Measurements from ENCODE around the gene CLCN5.

The CLCN5 gene

GRCh38 chrX:50068285-50068563, 145.8 kb downstream of the CLCN5 start:
- Histone ChIP-seq H3K9me2 (replicated peaks; ENCODE audit: insufficient read depth, low read length) (no peaks in the 10 kb centered on the region), H3K4me3 (ENCODE audit: low read length) (no peak overlapping the region), H4K20me1 (ENCODE audit: insufficient read depth, low read length) (no peaks in the 10 kb centered on the region), H3F3A (ENCODE audit: insufficient read depth, low read length) (no peaks in the 10 kb centered on the region), H3K9ac (ENCODE audit: low read length) (no peak overlapping the region), H3K27me3 (replicated peaks; ENCODE audit: insufficient read depth, low read length) (no peaks in the 10 kb centered on the region), H3K4me2 (ENCODE audit: low read depth, low read length) (no peak overlapping the region), H3K27ac (ENCODE audit: low read length) (no peak overlapping the region), H2AFZ (ENCODE audit: low read length) (no peak overlapping the region), H3K4me1 (ENCODE audit: low read length) (no peaks in the 10 kb centered on the region), H3K79me2 (ENCODE audit: low read length) (no peaks in the 10 kb centered on the region), H3K36me3 (replicated peaks; ENCODE audit: insufficient read depth, low read length) (no peaks in the 10 kb centered on the region), H3K9me3 (replicated peaks; ENCODE audit: insufficient read depth, low read length) (no peaks in the 10 kb centered on the region)
- no peak for TF ChIP-seq EZH2 (optimal IDR thresholded peaks at IDR 0.05; ENCODE audit: low read depth, low read length)
- TF ChIP-seq EZH2phosphoT487 (IDR thresholded peaks at IDR 0.05; ENCODE audit: low read length): no peak
- TF ChIP-seq, protein P1, sequence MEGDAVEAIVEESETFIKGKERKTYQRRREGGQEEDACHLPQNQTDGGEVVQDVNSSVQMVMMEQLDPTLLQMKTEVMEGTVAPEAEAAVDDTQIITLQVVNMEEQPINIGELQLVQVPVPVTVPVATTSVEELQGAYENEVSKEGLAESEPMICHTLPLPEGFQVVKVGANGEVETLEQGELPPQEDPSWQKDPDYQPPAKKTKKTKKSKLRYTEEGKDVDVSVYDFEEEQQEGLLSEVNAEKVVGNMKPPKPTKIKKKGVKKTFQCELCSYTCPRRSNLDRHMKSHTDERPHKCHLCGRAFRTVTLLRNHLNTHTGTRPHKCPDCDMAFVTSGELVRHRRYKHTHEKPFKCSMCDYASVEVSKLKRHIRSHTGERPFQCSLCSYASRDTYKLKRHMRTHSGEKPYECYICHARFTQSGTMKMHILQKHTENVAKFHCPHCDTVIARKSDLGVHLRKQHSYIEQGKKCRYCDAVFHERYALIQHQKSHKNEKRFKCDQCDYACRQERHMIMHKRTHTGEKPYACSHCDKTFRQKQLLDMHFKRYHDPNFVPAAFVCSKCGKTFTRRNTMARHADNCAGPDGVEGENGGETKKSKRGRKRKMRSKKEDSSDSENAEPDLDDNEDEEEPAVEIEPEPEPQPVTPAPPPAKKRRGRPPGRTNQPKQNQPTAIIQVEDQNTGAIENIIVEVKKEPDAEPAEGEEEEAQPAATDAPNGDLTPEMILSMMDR (IDR thresholded peaks at IDR 0.05; ENCODE audit: low read length): no peak
- DNase-seq: no peak

GRCh38 chrX:50068893-50069292, 146.5 kb downstream of the CLCN5 start:
- Histone ChIP-seq H3K79me2 (ENCODE audit: low read length) (no peaks in the 10 kb centered on the region), H2AFZ (ENCODE audit: low read length) (no peak overlapping the region), H3K9ac (ENCODE audit: low read length) (no peak overlapping the region), H3K4me2 (ENCODE audit: low read depth, low read length) (no peak overlapping the region), H3K9me3 (replicated peaks; ENCODE audit: insufficient read depth, low read length) (no peaks in the 10 kb centered on the region), H3K36me3 (replicated peaks; ENCODE audit: insufficient read depth, low read length) (no peaks in the 10 kb centered on the region), H3K27ac (ENCODE audit: low read length) (no peak overlapping the region), H3K27me3 (replicated peaks; ENCODE audit: insufficient read depth, low read length) (no peaks in the 10 kb centered on the region), H3F3A (ENCODE audit: insufficient read depth, low read length) (no peaks in the 10 kb centered on the region), H3K9me2 (replicated peaks; ENCODE audit: insufficient read depth, low read length) (no peaks in the 10 kb centered on the region), H3K4me1 (ENCODE audit: low read length) (no peaks in the 10 kb centered on the region), H4K20me1 (ENCODE audit: insufficient read depth, low read length) (no peaks in the 10 kb centered on the region), H3K4me3 (ENCODE audit: low read length) (no peak overlapping the region)
- no peak for DNase-seq
- no peak for TF ChIP-seq EZH2 (optimal IDR thresholded peaks at IDR 0.05; ENCODE audit: low read depth, low read length)
- no peak for TF ChIP-seq EZH2phosphoT487 (IDR thresholded peaks at IDR 0.05; ENCODE audit: low read length)
- TF ChIP-seq, protein P1 (IDR thresholded peaks at IDR 0.05; ENCODE audit: low read length): no peak

- Histone ChIP-seq H3K79me2 (ENCODE audit: low read length) (no peaks in the 10 kb centered on the region), H2AFZ (ENCODE audit: low read length) (no peak overlapping the region), H3F3A (ENCODE audit: insufficient read depth, low read length) (no peaks in the 10 kb centered on the region), H3K9me3 (replicated peaks; ENCODE audit: insufficient read depth, low read length) (no peaks in the 10 kb centered on the region), H3K36me3 (replicated peaks; ENCODE audit: insufficient read depth, low read length) (no peaks in the 10 kb centered on the region), H3K4me3 (ENCODE audit: low read length) (no peak overlapping the region), H3K27ac (ENCODE audit: low read length) (no peak overlapping the region), H3K27me3 (replicated peaks; ENCODE audit: insufficient read depth, low read length) (no peaks in the 10 kb centered on the region), H3K9ac (ENCODE audit: low read length) (no peak overlapping the region), H4K20me1 (ENCODE audit: insufficient read depth, low read length) (no peaks in the 10 kb centered on the region), H3K4me1 (ENCODE audit: low read length) (peaks cover 3% of the 10 kb centered on the region; the same call in 1 of the 2 replicates), H3K4me2 (ENCODE audit: low read depth, low read length) (no peak overlapping the region), H3K9me2 (replicated peaks; ENCODE audit: insufficient read depth, low read length) (no peaks in the 10 kb centered on the region)
- TF ChIP-seq, protein P1 (IDR thresholded peaks at IDR 0.05; ENCODE audit: low read length): no peak
- TF ChIP-seq EZH2phosphoT487 (IDR thresholded peaks at IDR 0.05; ENCODE audit: low read length) (no peak), EZH2 (optimal IDR thresholded peaks at IDR 0.05; ENCODE audit: low read depth, low read length) (no peak)
- DNase-seq: no peak
These were observed 149.1 kb downstream of the CLCN5 start for GRCh38 chrX:50071494-50071893.
